K562 (cell line): ENCODE results near the gene ZNRD2. TPM values are rescaled to one million over a fixed set of nuclear protein-coding genes. Genes with fewer than 3 reads are reported as not detected.
A peak's percentile ranks its signal among the peaks of the same experiment; 100 is the strongest.

Experiments used
- GTF2A2 ChIP-seq: IDR thresholded peaks from 2 replicates; pipeline ENCODE4 v1.6.1; 2016; ENCODE audit warnings: mild to moderate bottlenecking, missing genetic modification characterization, missing compliant biosample characterization
- JUND ChIP-seq, 2 experiments: IDR thresholded peaks; 2 replicates in 1 of 2; 3 replicates in 1 of 2; pipeline ENCODE4 v1.6.1; 2011; ENCODE audit warnings: borderline replicate concordance in 2 of 2, low read depth in 2 of 2, low read length in 2 of 2, improper control_type of control experiment in 1 of 2, missing biosample characterization in 1 of 2, missing genetic modification characterization in 1 of 2, missing genetic modification reagents in 1 of 2
- KDM5B ChIP-seq: fragments of 200-600 bp; sonication (generic); IDR thresholded peaks from 2 replicates; pipeline ENCODE4 v1.6.1; 2012; ENCODE audit warnings: low read depth, mild to moderate bottlenecking, moderate library complexity, low read length, control low read depth, inconsistent platforms; ENCODE audit not compliant: insufficient replicate concordance
- NR2C2 ChIP-seq, 2 experiments: fragments of 200-800 bp in 1 of 2; sonication (Bioruptor generic) in 1 of 2; sonication (generic) in 1 of 2; formaldehyde crosslinking in 1 of 2; IDR thresholded peaks; 2 replicates each; pipeline versions ENCODE4 v1.6.1 to v1.8.0; 2016 to 2022; ENCODE audit warnings: mild to moderate bottlenecking in 1 of 2, missing compliant biosample characterization in 1 of 2, missing genetic modification characterization in 1 of 2, missing genetic modification reagents in 1 of 2
- NRF1 ChIP-seq, 2 experiments: fragments of 450-650 bp; IDR thresholded peaks in 1 of 2; conservative IDR thresholded peaks in 1 of 2; 2 replicates each; pipeline ENCODE4 v1.6.1; 2014; ENCODE audit warnings: mild to moderate bottlenecking in 2 of 2
- RUNX1 ChIP-seq: sonication (generic); IDR thresholded peaks from 2 replicates; pipeline ENCODE4 v1.6.1; 2016; ENCODE audit warnings: antibody characterized with exemption, low read depth
- STAT5B ChIP-seq: fragments of 250-450 bp; sonication (Bioruptor Pico); IDR thresholded peaks from 2 replicates; pipeline ENCODE4 v1.8.0; 2021; ENCODE audit warnings: mild to moderate bottlenecking, inconsistent platforms
- TAF9B ChIP-seq: fragments of 450-650 bp; IDR thresholded peaks from 2 replicates; pipeline ENCODE4 v1.6.1; 2018; ENCODE audit warnings: mild to moderate bottlenecking; ENCODE audit not compliant: partially characterized antibody
- TFAM ChIP-seq: fragments of 250-450 bp; sonication (Bioruptor Pico); conservative IDR thresholded peaks from 2 replicates; pipeline ENCODE4 v1.5.0; 2021; ENCODE audit warnings: mild to moderate bottlenecking, moderate library complexity
- ZBTB5 ChIP-seq: fragments of 450-650 bp; IDR thresholded peaks from 2 replicates; pipeline ENCODE4 v1.6.1; 2017; ENCODE audit warnings: antibody characterized with exemption
- ZNF224 ChIP-seq: sonication (generic); formaldehyde crosslinking; IDR thresholded peaks from 2 replicates; pipeline ENCODE4 v1.8.0; 2022; ENCODE audit warnings: mild to moderate bottlenecking, missing genetic modification reagents
- ZNF23 ChIP-seq: fragments of 250-450 bp; sonication (Bioruptor Pico); IDR thresholded peaks from 2 replicates; pipeline ENCODE4 v1.4.0; 2020; ENCODE audit warnings: mild to moderate bottlenecking
- ZNF347 ChIP-seq: fragments of 450-650 bp; formaldehyde crosslinking; IDR thresholded peaks from 2 replicates; pipeline ENCODE4 v1.4.0; 2020; ENCODE audit warnings: low read depth, mild to moderate bottlenecking, moderate library complexity
- ZNF384 ChIP-seq: IDR thresholded peaks from 2 replicates; pipeline ENCODE4 v1.6.1; 2012; ENCODE audit warnings: low read depth, low read length, improper control_type of control experiment
- ZNF507 ChIP-seq: conservative IDR thresholded peaks from 2 replicates; pipeline ENCODE4 v1.6.1; 2017; ENCODE audit warnings: missing genetic modification characterization, missing compliant biosample characterization
- ZNF717 ChIP-seq: fragments of 250-450 bp; sonication (Bioruptor Pico); IDR thresholded peaks from 2 replicates; pipeline ENCODE4 v1.5.0; 2021
- polyA plus RNA-seq, 8 experiments: library from polyadenylated mRNA; depleted of rRNA in 4 of 8; stranded (reverse) in 5 of 8; unstranded in 3 of 8; fragments of >200 nt; fragmentation: Nextera tagmentation in 2 of 8; fragmentation: Illumina TruSeq in 1 of 8; extraction: Ambion mirVana in 2 of 8; extraction: Trizol in 1 of 8; gene quantifications; 2 replicates each; pipeline versions ENCODE4 v1.2.1 to v1.2.3, GENCODE V29; 2011 to 2014; ENCODE audit warnings: inconsistent platforms in 1 of 8, missing spikeins in 1 of 8
- total RNA-seq, 7 experiments: library from RNA; depleted of rRNA in 6 of 7; stranded (reverse); fragments of >200 nt in 6 of 7; fragmentation: Illumina TruSeq in 2 of 7; extraction: Trizol in 2 of 7; gene quantifications; 2 replicates each; pipeline versions ENCODE4 v1.2.1 to v1.2.3, GENCODE V29; 2011 to 2021; ENCODE audit warnings: low replicate concordance in 1 of 7
- TF ChIP-seq, protein P1 (sequence below): fragments of 200-800 bp; sonication (Bioruptor generic); IDR thresholded peaks from 2 replicates; pipeline ENCODE4 v1.6.1; 2017; ENCODE audit warnings: missing genetic modification characterization, missing compliant biosample characterization
- TF ChIP-seq, protein P2 (sequence below): sonication (generic); formaldehyde crosslinking; IDR thresholded peaks from 2 replicates; pipeline ENCODE4 v1.8.0; 2022; ENCODE audit warnings: mild to moderate bottlenecking, missing genetic modification reagents

ZNRD2 gene
- total and polyA plus RNA-seq, 9 of the 15 experiments (the other 6 are each of a cell fraction or from before 2014, with no cell fraction given): 13.4 to 129 (median 60.4) TPM

GRCh38 chr11:65558002-65558929, 12.0 kb upstream of the ZNRD2 start, which contains the start of gene LTBP3 (continued):
- TF ChIP-seq NRF1 (conservative IDR thresholded peaks at IDR 0.05 in 1 of 2, IDR thresholded peaks at IDR 0.05 in 1 of 2): peak; percentile 15 to 19; a peak in 2 of 4 replicates
- no peak for TF ChIP-seq ZNF717
- TF ChIP-seq NR2C2 (CRISPR knock-in tag; IDR thresholded peaks at IDR 0.05): no peak
- peak; percentile 47 for TF ChIP-seq NR2C2 (tag; IDR thresholded peaks at IDR 0.05)
- TF ChIP-seq KDM5B: peak; percentile 33
- no peak for TF ChIP-seq TFAM (CRISPR knock-in tag)
- no peak for TF ChIP-seq ZNF23 (CRISPR knock-in tag)
- TF ChIP-seq ZNF224 (CRISPR knock-in tag): no peak
- TF ChIP-seq ZNF507: no peak
- TF ChIP-seq, protein P1, sequence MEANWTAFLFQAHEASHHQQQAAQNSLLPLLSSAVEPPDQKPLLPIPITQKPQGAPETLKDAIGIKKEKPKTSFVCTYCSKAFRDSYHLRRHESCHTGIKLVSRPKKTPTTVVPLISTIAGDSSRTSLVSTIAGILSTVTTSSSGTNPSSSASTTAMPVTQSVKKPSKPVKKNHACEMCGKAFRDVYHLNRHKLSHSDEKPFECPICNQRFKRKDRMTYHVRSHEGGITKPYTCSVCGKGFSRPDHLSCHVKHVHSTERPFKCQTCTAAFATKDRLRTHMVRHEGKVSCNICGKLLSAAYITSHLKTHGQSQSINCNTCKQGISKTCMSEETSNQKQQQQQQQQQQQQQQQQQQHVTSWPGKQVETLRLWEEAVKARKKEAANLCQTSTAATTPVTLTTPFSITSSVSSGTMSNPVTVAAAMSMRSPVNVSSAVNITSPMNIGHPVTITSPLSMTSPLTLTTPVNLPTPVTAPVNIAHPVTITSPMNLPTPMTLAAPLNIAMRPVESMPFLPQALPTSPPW (CRISPR knock-in tag): peak; percentile 88
- TF ChIP-seq GTF2A2 (tag): no peak
- TF ChIP-seq STAT5B (CRISPR knock-in tag): no peak
- TF ChIP-seq ZBTB5: no peak
- no peak for TF ChIP-seq TAF9B
- TF ChIP-seq JUND (IDR thresholded peaks at IDR 0.05; ENCODE audit: borderline replicate concordance, low read depth, low read length): no peak
- TF ChIP-seq JUND (tag; IDR thresholded peaks at IDR 0.05; ENCODE audit: borderline replicate concordance, low read depth, low read length): no peak; the same call in 2 of the 3 replicates
- TF ChIP-seq RUNX1: no peak
- TF ChIP-seq ZNF384: peak; percentile 94
- TF ChIP-seq ZNF347 (CRISPR knock-in tag): no peak
- TF ChIP-seq, protein P2, sequence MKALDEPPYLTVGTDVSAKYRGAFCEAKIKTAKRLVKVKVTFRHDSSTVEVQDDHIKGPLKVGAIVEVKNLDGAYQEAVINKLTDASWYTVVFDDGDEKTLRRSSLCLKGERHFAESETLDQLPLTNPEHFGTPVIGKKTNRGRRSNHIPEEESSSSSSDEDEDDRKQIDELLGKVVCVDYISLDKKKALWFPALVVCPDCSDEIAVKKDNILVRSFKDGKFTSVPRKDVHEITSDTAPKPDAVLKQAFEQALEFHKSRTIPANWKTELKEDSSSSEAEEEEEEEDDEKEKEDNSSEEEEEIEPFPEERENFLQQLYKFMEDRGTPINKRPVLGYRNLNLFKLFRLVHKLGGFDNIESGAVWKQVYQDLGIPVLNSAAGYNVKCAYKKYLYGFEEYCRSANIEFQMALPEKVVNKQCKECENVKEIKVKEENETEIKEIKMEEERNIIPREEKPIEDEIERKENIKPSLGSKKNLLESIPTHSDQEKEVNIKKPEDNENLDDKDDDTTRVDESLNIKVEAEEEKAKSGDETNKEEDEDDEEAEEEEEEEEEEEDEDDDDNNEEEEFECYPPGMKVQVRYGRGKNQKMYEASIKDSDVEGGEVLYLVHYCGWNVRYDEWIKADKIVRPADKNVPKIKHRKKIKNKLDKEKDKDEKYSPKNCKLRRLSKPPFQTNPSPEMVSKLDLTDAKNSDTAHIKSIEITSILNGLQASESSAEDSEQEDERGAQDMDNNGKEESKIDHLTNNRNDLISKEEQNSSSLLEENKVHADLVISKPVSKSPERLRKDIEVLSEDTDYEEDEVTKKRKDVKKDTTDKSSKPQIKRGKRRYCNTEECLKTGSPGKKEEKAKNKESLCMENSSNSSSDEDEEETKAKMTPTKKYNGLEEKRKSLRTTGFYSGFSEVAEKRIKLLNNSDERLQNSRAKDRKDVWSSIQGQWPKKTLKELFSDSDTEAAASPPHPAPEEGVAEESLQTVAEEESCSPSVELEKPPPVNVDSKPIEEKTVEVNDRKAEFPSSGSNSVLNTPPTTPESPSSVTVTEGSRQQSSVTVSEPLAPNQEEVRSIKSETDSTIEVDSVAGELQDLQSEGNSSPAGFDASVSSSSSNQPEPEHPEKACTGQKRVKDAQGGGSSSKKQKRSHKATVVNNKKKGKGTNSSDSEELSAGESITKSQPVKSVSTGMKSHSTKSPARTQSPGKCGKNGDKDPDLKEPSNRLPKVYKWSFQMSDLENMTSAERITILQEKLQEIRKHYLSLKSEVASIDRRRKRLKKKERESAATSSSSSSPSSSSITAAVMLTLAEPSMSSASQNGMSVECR (CRISPR knock-in tag): no peak
